NCI-H1092 (cell line): Measurements from ENCODE around the gene SPAG16.
"Not testable (repeated sequence)": the region's sequence is repeated elsewhere in the genome, so short reads cannot be mapped to it uniquely, and the experiment has no call there.

Source experiments
- DNase-seq: peaks from one replicate; lab custom pipeline; 2025; lab: John Stamatoyannopoulos, UW

Gene SPAG16

DNA sequence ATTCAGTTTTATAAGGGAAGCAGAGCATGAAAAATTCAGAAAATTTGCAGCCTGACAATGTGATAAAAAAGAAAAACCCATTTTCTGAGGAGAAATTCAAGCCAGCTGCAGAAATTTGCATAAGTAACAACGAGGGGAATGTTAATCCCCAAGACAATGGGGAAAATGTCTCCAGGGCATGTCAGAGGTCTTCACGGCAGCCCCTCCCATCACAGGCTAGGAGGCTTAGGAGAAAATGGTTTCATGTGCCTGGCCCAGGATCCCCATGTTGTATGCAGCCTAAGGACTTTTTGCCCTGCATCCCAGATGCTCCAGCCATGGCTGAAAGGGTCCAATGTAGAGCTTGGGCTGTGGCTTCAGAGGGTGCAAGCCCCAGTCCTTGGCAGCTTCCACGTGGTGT is 714.7 kb downstream of the SPAG16 start:
- DNase-seq, result not testable (repeated sequence)

DNA sequence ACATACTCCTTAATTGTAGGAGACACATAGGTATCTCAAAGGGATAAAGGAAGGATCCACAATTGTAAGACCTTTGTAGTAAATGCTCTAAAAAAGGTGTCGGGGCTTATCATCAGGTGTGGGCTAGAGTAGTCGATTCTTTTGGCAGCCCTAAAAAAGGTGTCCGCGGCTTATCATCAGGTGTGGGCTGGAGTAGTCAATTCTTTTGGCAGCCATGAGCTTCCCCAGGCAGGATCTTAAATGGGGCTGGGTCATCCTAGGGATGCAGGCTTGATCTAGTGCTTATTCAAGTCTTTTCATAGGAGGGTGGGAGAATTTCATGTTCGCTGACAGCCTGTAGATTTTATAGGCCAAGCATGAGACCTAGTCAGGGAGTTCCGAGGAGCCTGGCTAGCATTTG is 720.2 kb downstream of the SPAG16 start:
- no peak for DNase-seq

DNA sequence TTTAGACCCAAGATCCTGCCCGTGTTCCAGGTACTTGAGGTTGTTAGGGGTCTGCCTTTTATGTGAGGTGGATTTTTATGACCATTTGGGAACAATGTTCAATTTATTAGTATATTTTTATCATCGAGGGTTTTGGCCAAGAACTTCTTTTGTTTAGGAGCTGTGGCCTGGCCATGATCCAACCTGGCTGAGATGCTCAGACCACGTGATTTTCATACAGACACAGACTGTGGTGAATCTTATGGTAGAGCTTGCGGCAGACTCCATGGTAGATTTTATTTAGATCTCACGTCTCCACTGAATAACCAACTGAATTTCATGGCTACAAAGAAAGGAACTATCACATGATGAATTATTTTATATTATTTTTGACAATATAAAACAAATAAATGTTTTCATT is 721.1 kb downstream of the SPAG16 start:
- no peak for DNase-seq

DNA sequence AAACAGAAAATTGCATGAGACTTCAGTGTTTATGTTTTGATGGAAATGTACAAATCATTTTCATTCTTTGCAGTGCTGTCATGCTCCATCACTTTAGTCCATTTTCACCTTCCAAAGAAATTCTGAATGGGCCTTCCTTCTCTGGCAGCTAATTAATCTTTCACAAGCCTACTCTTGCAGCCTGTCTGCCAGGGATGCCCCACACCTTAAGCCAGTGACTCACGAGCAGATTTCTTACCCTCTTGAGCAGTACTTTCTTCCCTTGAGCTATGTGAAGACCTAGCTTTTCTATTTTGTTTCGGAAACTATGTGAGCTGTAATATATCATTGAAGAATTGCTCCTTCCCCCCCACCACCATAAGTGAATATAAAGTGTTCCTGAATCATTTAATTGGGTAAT is 722.3 kb downstream of the SPAG16 start:
- no peak for DNase-seq

DNA sequence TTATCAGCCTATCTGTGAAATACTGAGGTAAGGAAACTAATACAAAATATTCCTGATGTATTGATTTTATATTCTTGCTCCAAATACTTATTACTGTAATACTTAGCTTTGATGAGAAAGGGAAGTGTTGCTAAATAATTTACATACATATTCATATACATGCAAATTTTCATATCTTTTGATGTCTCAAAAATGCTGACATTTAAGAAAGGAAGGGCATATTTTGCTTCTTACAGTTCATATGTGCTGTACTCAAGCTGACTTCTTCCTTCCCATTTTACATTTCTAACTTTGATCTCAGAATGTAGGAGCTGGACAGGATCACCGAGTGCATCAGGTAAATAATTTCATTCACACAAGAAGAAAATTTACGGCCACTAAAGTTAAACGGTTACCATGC is 727.4 kb downstream of the SPAG16 start:
- no peak for DNase-seq

DNA sequence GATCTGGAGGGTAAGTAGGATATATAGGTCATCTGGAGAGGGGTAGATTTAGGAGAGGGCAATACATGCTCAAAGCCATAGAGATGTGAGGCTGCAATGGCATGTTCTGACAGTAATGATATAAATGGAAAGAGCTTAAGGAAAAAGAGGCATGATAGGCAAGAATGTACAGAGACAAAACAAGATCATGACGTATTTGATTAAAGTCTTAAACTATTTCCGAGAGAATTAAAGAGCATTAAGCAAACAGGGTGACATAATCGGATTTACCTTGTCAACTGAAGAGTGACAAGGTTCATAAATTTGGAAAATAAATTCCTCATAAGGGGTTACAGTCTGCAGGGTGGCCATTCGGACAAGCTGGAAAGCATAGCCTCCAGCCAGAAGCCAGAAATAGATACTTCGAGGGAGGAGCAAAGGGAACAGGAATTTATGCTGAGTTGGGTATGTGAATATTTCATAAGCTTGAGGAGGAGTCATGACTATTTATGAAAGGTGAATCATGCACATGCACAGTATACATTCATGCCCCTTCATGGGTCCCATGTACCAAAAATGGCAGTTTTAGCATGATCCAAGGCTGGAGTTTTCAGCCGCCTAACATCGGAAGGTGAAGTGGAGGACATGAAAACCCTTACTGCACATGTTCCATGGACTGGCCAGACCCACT is 730.4 kb downstream of the SPAG16 start:
- DNase-seq, result no peak

DNA sequence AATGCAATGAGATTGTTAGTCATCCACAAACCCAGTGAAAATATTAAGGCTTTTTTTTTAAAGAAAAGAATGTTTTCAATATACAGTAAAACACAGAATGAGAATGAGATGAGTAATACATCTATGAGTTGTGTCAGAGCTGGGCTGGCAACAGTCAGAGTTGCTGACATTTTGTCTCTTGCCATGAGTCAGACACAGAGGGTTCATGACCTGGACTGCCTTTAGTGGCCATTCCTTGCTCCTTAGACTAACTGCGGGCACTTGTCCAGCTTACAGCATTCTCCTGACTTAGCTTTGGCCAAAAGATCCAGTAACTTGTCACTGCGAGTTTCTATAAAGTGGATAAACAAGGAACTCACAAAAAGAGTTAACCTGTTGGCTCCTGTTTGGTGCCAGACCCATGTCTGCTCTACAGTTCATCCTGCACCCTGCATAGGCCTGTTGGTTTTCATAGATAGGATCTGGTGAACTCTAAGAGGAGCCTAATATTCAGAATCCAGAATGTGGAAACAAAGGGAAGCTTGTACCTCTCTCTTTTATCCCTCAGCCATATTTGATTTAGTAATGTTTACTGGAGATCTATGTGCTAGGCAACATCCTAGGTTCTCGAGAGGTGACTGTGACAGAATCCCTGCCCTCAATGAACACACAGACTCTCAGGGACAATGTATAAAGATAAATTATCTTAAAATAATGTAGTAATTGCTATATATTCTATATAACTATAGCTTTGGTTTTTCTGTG is 735.1 kb downstream of the SPAG16 start:
- DNase-seq, result no peak

DNA sequence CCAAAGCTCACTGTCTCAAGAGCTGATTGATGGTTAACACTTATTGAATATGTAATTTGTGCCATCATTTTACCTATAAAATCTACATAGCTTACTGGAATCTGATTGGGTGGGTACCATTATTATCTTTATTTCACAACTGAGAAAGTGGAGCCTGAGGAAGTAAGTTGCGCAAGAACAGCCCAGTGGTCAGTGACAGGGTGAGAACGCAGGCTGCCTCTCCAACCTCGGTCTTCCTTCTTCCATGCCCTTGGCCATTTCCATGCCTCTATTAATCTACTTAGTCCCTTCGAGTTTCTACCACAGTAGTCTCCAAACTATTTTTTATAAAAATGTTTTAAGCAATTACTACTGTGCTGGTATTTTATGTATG is 735.7 kb downstream of the SPAG16 start:
- no peak for DNase-seq

DNA sequence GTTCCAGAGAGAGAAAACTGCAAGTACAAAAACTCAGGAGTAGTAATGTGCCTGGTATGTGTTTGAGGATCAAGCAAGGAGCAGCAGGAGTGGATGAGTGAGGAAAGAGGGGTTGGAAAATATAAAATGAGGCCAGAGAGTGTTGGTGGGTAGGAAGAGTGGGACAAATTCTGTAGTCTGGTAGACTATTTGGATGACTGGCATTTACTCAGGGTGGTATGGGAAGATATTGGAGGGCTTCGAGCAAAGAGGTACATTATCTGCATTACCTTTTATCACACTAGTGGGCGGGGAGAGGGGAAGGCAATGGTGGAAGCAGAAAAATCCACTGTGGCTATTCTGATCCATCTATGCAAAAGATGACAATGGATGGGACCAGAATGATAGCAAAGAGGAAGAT is 744.9 kb downstream of the SPAG16 start:
- DNase-seq, result no peak

DNA sequence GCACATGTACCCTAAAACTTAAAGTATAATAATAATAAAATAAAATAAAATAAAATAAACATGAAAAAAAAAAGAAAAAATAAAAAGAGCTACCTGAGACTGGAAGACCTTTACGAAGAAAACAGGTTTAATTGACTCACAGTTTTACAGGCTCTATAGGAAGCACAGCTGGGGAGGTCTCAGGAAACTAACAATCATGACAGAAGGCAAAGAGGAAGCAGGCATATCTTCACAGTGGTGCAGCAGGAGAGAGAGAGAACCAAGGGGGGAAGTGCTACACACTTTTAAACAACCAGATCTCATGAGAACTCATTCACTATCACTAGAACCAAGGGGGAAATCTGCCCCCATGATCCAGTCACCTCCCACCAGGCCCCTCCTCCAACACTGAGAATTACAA is 747.3 kb downstream of the SPAG16 start:
- no peak for DNase-seq

DNA sequence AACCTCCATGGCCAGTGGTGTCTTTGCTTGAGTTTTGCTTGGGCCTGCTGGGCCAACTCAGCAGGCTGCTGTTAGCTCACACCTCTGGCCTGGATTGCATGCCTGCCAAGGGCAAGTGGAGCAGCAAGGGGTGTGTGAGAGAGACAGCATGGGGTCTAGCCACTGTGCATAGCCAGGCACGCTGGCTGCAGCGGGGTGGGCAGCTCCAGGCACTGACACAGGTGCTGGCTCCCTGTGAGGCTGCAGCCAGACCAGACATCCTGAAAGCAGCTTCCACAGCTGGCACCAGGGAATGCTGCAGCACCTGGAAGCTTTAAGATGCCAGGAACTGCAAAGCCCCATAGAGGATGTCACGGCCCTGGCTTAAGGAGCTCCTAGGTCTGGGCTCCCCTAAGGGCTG is 750.2 kb downstream of the SPAG16 start:
- no peak for DNase-seq

DNA sequence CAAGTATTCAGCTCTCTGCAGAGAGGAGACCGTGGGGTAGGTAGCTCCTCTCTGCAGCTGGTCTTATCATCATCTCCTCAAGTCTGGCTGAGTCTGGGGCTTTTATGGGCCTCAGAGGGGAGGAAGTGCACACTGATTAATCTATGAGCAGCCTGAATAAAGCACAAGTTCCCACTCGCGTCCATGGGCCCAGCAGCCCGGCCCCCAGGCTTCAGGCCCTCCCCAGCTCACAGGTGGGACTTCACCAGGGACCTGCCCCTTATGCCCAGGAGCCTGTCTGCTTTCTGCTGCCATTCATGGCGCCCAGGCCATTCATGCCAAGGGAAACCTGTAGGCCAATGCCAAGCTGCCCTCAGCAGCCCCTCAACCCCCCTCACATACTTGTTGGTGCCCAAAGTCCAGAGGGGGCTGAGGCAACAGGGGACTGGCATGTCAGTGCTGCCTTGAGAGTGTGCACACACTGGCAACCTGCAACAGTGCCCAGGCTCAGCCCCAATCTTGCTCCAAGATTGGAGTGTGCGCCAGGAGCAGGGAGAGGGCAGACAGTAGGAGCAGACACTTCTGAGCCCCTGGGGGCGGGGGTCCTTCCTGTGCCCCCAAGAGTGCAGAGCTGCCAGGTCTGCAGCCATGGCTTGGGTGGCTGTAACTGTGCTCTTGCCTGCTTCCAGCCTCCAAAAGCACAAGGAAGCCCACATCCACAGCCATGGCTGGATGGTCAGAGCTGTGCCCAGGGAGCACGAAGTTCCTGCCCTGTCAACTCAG is 751.0 kb downstream of the SPAG16 start:
- DNase-seq, result no peak

DNA sequence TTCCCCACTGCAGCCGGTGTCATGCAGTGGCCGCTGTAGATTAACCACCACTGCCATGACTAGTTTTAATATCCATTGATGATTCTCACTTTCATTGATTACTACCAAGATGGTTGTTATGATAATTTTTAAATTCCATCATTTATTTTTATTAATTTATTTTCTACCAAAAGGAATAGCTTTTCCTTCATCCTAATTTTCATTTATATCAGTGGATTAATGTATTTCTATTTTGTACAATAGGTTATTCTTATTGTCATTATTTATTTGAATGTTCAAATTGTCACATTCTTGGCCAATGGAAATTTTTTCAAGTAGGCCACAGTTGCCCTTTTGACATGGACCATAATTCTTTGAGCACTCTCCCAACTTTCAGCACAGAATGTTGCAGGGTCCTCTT is 751.7 kb downstream of the SPAG16 start:
- no peak for DNase-seq

DNA sequence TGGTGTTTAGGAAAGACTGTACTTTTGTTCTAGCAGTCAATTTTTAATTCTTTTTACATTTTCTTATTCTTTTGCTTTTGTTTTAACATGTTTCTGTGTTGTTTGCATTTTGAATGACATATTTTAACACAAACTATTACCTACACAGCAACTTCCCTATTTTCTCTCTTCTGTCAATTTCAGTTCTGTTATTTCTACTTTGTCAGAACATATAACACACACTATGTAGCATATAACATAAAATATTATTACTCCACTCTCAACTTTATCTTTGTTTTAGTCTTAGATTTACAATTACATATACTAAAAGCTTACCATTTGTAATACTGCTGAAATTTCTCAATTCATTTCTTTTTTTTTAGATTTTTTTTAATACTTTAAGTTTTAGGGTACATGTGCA is 753.9 kb downstream of the SPAG16 start:
- no peak for DNase-seq

DNA sequence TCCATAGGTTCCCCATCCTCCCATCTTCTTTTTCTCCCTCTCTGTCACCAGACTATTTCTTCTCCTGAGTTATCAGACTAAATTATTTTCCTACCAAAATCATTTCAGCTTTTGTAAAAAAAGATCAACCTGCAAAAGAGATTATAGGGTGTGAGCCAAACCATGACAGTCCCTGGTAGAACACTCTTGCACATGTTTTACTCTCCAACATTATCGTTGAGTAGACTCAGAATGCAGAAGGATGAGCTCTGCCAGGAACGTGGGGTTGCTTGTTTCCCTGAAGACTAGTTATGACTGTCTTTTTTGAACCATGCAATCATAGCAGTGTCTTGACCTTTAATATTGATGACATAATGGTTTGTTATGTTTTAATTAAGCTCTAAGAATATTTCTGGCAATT is 766.5 kb downstream of the SPAG16 start:
- DNase-seq, result no peak

DNA sequence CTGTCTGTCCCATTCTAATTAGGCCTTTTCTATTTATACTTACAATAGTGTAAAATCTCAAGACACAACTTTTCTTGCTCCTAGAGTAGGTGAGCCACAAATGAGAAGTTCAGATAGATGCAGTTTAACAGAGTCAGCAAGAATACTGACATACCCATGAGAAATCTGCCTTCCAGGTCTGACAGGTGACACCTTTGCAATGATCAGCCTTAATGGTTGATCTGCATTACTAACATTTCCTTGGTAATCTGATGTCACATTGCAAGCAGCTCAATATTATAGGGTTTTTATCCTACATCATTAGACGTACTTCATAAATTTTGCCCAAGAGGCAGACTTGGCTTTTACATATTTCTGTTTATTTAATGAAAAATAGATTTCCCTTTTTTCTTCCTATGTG is 767.3 kb downstream of the SPAG16 start:
- no peak for DNase-seq

DNA sequence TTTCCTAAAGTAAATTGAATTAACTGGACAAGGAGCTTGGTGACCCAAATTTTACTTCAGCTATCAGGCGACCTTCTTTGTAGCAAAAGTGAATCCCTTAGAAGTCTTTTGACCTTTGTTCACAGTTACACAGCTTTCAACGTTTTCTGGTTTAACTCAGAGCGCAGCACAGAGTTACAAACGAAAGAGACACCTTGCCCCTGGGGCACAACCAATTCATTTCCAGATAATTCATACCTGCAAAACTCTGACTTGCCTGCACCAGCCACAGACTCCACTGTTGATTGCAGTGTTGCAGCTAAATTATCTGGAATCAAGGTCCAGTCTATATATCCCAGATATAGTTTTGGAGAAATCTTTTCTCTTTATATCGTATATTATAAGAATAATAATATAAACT is 768.0 kb downstream of the SPAG16 start:
- DNase-seq, result no peak

DNA sequence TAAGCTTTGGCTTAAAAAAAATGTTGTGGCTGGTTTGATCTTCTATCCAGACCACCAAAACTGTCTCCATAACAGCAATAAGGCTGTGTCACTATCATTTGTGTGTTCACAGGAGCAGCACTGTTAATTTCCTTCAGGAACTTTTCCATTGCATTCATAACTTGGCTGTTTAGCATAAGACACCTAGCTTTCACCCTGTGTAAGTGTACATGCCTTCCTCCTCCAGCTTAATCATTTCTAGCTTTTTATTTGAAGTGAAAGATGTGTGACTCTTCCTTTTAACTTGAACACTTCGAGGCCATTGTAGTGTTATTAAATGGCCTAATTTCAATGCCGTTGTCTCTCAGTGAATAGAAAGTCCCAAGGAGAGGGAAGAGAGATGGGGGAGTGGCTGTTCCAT is 773.7 kb downstream of the SPAG16 start:
- DNase-seq, result no peak

DNA sequence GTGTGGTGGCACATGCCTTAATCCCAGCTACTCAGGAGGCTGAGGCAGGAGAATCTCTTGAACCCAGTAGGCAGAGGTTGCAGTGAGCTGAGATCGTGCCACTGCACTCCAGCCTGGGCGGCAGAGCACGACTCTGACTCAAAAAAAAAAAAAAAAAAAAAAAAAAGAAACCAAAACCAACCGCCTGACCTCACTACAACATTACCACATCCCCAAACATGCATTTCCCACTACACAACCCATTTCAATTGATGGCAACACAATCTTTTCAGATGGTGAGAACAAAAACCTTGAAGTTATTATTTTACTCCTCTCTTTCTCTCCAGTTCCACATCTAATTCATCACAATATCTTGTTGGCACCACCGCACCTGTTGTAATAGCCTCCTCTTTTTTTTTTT is 778.0 kb downstream of the SPAG16 start:
- not testable (repeated sequence) for DNase-seq

DNA sequence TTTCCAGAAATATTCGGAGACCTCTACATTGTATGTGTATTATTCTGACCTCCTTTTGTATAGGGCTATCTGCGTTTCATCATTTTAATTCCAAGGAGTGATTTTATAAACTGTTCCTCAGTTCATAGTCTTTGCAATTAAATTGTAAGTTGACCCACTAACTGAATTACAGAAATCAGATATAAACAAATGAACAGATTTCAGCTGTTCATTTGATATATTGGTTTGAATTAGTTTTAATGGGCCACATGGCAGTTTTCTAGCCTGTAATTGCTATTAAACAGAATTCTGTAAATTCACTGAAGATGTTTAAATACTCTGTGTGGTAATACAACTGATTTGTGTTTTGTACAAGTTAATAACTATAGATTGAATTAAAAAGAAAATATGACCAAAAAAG is 780.2 kb downstream of the SPAG16 start:
- DNase-seq, result no peak

DNA sequence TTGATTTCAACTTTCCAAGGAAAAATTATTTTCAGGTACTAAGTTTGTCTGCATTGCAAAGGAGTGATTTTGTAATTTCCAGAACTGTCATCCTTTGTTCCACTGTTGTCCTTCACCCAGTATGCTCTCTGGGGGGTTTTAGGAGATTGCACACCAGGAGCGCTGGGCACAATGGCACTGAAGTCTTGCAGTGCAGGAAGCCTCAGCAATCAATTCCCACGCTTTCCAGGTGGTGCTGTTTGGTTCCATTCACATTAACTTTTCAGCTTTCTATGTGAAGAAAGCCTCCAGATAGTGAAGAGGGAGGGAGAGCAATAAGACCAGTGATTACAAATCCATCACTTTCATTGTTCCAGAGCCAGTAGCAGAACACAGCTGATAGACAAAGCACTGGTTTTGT is 782.6 kb downstream of the SPAG16 start:
- DNase-seq, result no peak

DNA sequence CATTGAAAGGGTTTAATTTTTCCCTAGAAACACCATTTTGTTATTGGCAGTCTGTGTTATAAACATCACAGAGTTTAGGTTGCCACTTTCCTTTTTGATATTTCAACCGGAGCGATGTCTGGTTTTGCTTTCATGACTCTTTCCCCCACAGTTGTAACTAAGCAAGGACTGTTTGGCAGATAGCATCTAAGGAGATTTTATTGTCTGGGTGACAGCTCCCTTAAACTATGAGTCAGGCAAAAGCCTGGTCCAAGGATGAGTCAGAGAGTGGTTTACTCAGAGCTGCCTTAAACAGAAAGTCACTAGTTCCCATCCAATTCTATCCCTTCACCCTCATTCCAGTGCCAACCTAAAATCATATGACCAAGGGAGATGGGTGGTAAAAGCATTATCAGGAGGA is 785.0 kb downstream of the SPAG16 start:
- no peak for DNase-seq

DNA sequence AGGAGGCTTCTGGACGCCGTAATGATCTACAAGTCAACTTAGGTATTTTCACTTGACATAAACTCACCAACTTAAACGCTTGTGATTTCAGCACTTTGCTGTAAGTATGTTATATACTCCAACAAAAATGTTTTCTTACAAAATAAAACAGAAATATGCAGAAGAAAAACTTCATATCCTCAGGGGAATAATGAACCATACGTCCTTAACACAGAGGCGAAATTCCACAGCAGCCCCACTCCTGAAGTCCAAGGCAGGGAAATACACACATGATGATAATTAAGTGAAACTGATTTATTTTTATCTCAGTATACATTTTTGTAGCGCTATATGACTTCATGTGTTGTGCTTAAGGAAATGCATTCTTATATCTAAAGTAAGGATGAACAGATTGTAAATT is 791.2 kb downstream of the SPAG16 start:
- no peak for DNase-seq
